ENCODE data around the gene YIF1A. TPM values are rescaled to one million over a fixed set of nuclear protein-coding genes. Genes with fewer than 3 reads are reported as not detected.

Gene YIF1A
- total RNA-seq, 4 donors from 2014 or later = 60.6 to 99.7 (median 72.3) TPM

DNA sequence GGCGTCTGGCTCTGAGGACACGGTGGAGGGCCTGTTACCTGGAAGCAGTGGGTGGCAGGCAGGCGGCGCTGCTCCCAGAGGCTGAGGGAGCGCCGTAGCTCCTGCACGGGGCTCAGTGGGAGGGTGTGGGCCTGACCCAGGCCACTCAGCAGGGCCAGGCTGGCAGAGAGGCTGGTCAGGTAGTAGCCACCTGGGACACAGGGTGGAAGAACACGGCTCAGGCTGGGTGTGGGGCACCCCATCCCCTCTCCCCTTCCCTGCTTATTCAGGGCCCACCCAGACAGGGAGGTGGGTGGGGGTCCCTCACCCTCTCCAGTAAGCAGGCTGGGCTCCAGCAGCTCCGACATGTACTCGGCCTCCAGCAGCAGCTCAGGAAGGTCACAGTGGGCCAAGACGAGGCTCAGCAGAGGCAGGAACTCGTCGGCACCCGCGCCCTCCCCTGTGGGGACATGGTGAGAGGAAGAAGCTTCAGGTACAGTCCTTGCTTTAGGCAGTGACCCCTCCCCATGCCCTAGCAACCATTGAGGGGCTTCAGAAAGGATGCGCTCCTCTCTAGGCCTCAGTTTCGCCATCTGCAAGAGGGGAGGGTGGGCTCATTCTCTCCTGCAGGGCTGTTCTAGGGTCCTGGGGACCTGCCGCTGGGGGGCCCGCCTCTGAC, 44.4 kb upstream of the YIF1A start:
- TF ChIP-seq, protein P1, sequence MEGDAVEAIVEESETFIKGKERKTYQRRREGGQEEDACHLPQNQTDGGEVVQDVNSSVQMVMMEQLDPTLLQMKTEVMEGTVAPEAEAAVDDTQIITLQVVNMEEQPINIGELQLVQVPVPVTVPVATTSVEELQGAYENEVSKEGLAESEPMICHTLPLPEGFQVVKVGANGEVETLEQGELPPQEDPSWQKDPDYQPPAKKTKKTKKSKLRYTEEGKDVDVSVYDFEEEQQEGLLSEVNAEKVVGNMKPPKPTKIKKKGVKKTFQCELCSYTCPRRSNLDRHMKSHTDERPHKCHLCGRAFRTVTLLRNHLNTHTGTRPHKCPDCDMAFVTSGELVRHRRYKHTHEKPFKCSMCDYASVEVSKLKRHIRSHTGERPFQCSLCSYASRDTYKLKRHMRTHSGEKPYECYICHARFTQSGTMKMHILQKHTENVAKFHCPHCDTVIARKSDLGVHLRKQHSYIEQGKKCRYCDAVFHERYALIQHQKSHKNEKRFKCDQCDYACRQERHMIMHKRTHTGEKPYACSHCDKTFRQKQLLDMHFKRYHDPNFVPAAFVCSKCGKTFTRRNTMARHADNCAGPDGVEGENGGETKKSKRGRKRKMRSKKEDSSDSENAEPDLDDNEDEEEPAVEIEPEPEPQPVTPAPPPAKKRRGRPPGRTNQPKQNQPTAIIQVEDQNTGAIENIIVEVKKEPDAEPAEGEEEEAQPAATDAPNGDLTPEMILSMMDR (IDR thresholded peaks at IDR 0.05) = no peak
- TF ChIP-seq EP300 (IDR thresholded peaks at IDR 0.05; ENCODE audit: low read depth) (no peak), POLR2AphosphoS5 (IDR thresholded peaks at IDR 0.05) (no peak), POLR2A (IDR thresholded peaks at IDR 0.05) (no peak)
- in situ Hi-C loops (cut with MboI; ENCODE audit: low pct_ligation_motif_present in 1 of 4, low pct_unique_long_range_greater_than_20kb in 1 of 4, low sequenced_read_pairs in 3 of 4) (no loop called here), intact Hi-C loops (cut with DNase I; ENCODE audit: low total_unique reads) (no loop called here)
- WGBS, 2 donors (ENCODE audit: low coverage in 1 of 2) = 93% methylated on average over 17 of the region's 19 CpGs; no CpG with 5 or more reads in 1 of the 2 donors
- Histone ChIP-seq H3K9me3 (no peaks in the 10 kb centered on the region), H3K4me3 (no peak overlapping the region), H3K4me1 (peaks cover 16 to 33% (median 26%) of the 10 kb centered on the region in 4 donors), H3K27me3 (no peaks in the 10 kb centered on the region), H3K36me3 (no peaks in the 10 kb centered on the region), H3K27ac (no peak overlapping the region)
- no peak for DNase-seq

DNA sequence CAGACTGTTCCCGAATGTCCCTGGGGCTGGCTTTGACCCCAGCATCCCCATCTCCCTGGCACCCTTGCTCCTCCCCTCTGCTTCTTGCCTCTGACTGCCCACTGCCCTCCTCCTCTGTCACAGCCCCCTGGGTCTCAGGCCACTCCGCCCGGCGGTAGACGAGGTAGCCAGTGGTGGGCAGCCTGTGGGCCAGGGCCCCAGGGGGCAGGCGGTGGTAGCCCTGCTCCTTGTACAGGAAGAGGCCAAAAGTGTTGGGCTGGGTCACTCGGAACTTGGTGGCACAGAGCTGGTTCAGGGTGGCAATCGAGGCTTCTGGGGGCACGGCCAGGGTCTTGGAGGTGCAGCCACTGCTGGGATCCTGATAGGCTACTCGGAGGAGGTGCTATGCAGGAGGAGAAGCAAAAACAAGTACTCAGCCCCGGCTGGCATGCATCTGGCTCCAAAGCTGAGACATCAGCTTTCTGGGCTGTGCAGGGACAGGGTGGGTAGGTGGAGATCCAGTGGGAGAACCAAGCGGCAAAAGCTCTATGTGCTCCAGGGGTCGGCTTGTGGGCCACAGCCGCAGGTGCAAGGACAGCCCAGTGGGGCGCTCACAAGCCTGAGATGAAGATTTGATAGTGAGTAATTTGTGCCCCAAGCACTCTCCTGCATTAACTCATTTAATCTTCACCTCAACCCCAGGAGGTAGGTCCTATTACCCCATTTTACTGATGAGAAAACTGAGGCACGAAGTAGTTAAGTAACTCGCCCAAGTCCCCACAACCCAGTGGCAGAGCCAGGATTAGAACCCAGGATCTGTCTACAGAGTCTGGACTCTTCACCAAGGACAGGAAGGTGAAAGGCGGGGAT, 43.7 kb upstream of the YIF1A start:
- in situ Hi-C loops (cut with MboI; ENCODE audit: low pct_ligation_motif_present in 1 of 4, low pct_unique_long_range_greater_than_20kb in 1 of 4, low sequenced_read_pairs in 3 of 4) = no loop called here
- Histone ChIP-seq H3K27ac (no peak overlapping the region), H3K36me3 (no peaks in the 10 kb centered on the region), H3K4me3 (no peak overlapping the region), H3K4me1 (peaks cover 16 to 38% (median 29%) of the 10 kb centered on the region in 4 donors), H3K27me3 (no peaks in the 10 kb centered on the region), H3K9me3 (no peaks in the 10 kb centered on the region)
- WGBS, 2 donors (ENCODE audit: low coverage in 1 of 2) = 81 to 100% methylated on average over 3 to 16 of the region's 18 CpGs
- intact Hi-C loops (cut with DNase I; ENCODE audit: low total_unique reads) = no loop called here
- TF ChIP-seq EP300 (IDR thresholded peaks at IDR 0.05; ENCODE audit: low read depth) (no peak), POLR2A (IDR thresholded peaks at IDR 0.05) (no peak), POLR2AphosphoS5 (IDR thresholded peaks at IDR 0.05) (no peak)
- TF ChIP-seq, protein P1 (IDR thresholded peaks at IDR 0.05) = no peak
- DNase-seq = no peak

DNA sequence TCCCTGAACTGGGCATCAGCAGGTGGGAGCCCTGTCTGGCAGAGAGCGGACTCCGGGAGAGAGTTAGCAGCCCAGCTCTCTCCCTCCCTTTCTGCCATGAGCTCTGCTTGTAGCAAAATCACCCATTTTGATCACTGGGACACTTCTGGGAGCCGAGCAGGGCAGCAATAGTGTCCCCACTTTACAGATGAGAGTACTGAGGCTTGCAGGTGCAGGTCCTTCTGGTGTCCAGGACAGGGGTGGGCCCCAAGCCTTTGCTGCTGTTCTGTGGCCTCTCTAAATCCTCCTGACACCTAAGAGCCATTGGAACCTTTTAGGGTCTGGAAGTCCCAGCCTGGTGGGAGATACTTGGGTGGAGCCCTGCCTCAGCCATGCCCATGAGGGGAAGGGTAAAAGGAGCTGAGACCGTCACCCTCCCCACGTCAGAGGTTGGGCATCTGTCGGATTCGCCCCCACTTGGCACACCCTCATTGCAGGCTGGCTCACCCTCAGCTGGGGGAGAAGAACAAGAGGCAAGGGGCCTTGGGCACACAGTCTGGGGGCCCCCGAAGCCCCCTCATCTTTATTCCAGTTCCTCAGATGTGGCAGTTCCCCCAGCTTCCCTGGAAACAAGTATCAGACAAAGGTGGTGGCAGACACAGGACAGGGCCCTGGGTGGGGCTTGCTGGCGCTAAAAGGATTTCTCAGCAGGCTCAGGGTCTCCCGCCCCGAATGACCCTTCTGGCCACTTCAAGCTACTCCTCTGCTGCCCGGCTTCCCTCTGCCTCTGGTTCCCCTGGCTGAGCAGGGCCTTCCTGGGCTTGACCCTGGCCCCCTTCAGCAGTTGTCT, 42.8 kb upstream of the YIF1A start:
- H3K27me3 ChIP-seq = no peaks in the 10 kb centered on the region
- 93% methylated on average over 12 of the region's 12 CpGs; no CpG with 5 or more reads in 1 of the 2 donors for WGBS, 2 donors (ENCODE audit: low coverage in 1 of 2)
- no peak overlapping the region for H3K4me3 ChIP-seq
- H3K36me3 ChIP-seq = no peaks in the 10 kb centered on the region
- intact Hi-C loops (cut with DNase I; ENCODE audit: low total_unique reads) (no loop called here), in situ Hi-C loops (cut with MboI; ENCODE audit: low pct_ligation_motif_present in 1 of 4, low pct_unique_long_range_greater_than_20kb in 1 of 4, low sequenced_read_pairs in 3 of 4) (no loop called here)
- TF ChIP-seq POLR2AphosphoS5 (IDR thresholded peaks at IDR 0.05) = no peak
- no peak for TF ChIP-seq POLR2A (IDR thresholded peaks at IDR 0.05)
- TF ChIP-seq EP300 (IDR thresholded peaks at IDR 0.05; ENCODE audit: low read depth) = no peak
- TF ChIP-seq, protein P1 (IDR thresholded peaks at IDR 0.05) = no peak
- H3K27ac ChIP-seq = no peak overlapping the region
- DNase-seq = no peak
- peaks cover 18 to 39% (median 33%) of the 10 kb centered on the region in 4 donors for H3K4me1 ChIP-seq
- H3K9me3 ChIP-seq = no peaks in the 10 kb centered on the region

DNA sequence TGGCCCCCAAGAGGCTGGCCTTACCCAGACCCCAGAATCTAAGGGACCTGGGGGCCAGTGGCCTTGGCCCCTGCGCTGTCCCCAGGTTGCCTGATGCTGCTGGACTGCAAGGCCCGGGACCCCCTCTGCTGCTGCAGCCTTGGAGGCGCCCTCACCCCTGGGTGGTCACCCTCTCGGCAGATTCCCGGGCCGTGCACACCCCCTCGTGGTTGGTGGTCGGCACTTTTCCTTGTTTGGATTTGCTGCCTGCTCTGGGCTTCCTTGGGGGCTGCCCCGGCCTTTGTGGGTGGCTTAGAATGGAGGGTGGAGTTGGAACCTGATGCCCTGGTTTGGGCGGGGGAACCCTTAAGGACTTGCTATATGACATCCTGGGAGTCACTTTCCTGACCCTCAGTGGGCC, 42.0 kb upstream of the YIF1A start:
- in situ Hi-C loops (cut with MboI; ENCODE audit: low pct_ligation_motif_present in 1 of 4, low pct_unique_long_range_greater_than_20kb in 1 of 4, low sequenced_read_pairs in 3 of 4) (no loop called here), intact Hi-C loops (cut with DNase I; ENCODE audit: low total_unique reads) (no loop called here)
- DNase-seq = no peak
- no peaks in the 10 kb centered on the region for H3K27me3 ChIP-seq
- H3K9me3 ChIP-seq = no peaks in the 10 kb centered on the region
- peaks cover 18 to 39% (median 32%) of the 10 kb centered on the region in 4 donors for H3K4me1 ChIP-seq
- no peaks in the 10 kb centered on the region for H3K36me3 ChIP-seq
- no peak for TF ChIP-seq POLR2A (IDR thresholded peaks at IDR 0.05)
- TF ChIP-seq, protein P1 (IDR thresholded peaks at IDR 0.05) = no peak
- TF ChIP-seq EP300 (IDR thresholded peaks at IDR 0.05; ENCODE audit: low read depth) = no peak
- no peak for TF ChIP-seq POLR2AphosphoS5 (IDR thresholded peaks at IDR 0.05)
- no peak overlapping the region for H3K4me3 ChIP-seq
- H3K27ac ChIP-seq = no peak overlapping the region
- WGBS, 2 donors (ENCODE audit: low coverage in 1 of 2) = 67% methylated on average over 8 of the region's 10 CpGs; no CpG with 5 or more reads in 1 of the 2 donors

Measured in transverse colon (tissue), 4 donors.